Prostate gland (tissue), 2 donors: ENCODE measurements around the gene BLM. TPM values are rescaled to one million over a fixed set of nuclear protein-coding genes. Genes with fewer than 3 reads are reported as not detected.

ENCODE experiments used
- DNase-seq: peaks from one replicate; pipeline ENCODE4 v3.0.0-alpha.2; 2019; ENCODE audit warnings: low spot score
- H3K27ac ChIP-seq, 2 donors: fragments of 200-600 bp; sonication (generic); 2 replicates each; pipeline ENCODE4 v1.5.1; 2017 to 2019
- H3K27me3 ChIP-seq: fragments of 200-600 bp; sonication (generic); replicated peaks from 2 replicates; pipeline ENCODE4 v1.5.1; 2019; ENCODE audit not compliant: insufficient read depth
- H3K36me3 ChIP-seq, 2 donors: fragments of 200-600 bp; sonication (generic); 1 replicate in 1 of 2; 2 replicates in 1 of 2; pipeline versions ENCODE4 v1.5.1 to v1.8.1; 2017 to 2019
- H3K4me1 ChIP-seq: fragments of 200-600 bp; sonication (generic); replicated peaks from 2 replicates; pipeline ENCODE4 v1.5.1; 2019
- H3K4me3 ChIP-seq, 2 donors: fragments of 200-600 bp; sonication (generic); 2 replicates each; pipeline ENCODE4 v1.5.1; 2017 to 2019
- H3K9me3 ChIP-seq: fragments of 200-600 bp; sonication (generic); 2 replicates; pipeline ENCODE4 v1.5.1; 2017
- POLR2A ChIP-seq: fragments of 450-650 bp; IDR thresholded peaks from one replicate; pipeline ENCODE4 v1.6.1; 2016; ENCODE audit warnings: antibody characterized with exemption, mild to moderate bottlenecking
- POLR2AphosphoS5 ChIP-seq: sonication (generic); formaldehyde crosslinking; IDR thresholded peaks from one replicate; pipeline ENCODE4 v1.6.1; 2017; ENCODE audit warnings: antibody characterized with exemption
- WGBS: methylation state at CpG from one replicate; pipeline ENCODE4 v1.1.5; 2018; 5-methylcytosine and 5-hydroxymethylcytosine counted together
- intact Hi-C: fragments of 100-400 bp; cut with DNase I; formaldehyde crosslinking; loops from one replicate; pipeline ENCODE4 v1.14.2; 2022
- total RNA-seq, 2 donors: library from RNA; depleted of rRNA; stranded (reverse); fragments of >200 nt; gene quantifications; one replicate each; pipeline ENCODE4 v1.1.0, GENCODE V29; 2016
- TF ChIP-seq, protein P1 (sequence below), 4 experiments: fragments of 200-600 bp in 2 of 4; fragments of 450-650 bp in 2 of 4; sonication (generic) in 2 of 4; IDR thresholded peaks; 1 replicate in 3 of 4; 2 replicates in 1 of 4; pipeline ENCODE4 v1.5.1; 2016 to 2019; ENCODE audit warnings: antibody characterized with exemption in 4 of 4, mild to moderate bottlenecking in 2 of 4, moderate library complexity in 2 of 4

BLM gene
- total RNA-seq, 2 donors from 2014 or later, result 1.4 to 4.9 TPM

- no peaks in the 10 kb centered on the region for H3K27me3 ChIP-seq
- no peak overlapping the region for H3K4me3 ChIP-seq
- no peak overlapping the region for H3K27ac ChIP-seq
- 85% methylated on average over 2 of the region's 2 CpGs for WGBS
- H3K9me3 ChIP-seq, result no peaks in the 10 kb centered on the region
- no peak for TF ChIP-seq POLR2A
- TF ChIP-seq, protein P1, sequence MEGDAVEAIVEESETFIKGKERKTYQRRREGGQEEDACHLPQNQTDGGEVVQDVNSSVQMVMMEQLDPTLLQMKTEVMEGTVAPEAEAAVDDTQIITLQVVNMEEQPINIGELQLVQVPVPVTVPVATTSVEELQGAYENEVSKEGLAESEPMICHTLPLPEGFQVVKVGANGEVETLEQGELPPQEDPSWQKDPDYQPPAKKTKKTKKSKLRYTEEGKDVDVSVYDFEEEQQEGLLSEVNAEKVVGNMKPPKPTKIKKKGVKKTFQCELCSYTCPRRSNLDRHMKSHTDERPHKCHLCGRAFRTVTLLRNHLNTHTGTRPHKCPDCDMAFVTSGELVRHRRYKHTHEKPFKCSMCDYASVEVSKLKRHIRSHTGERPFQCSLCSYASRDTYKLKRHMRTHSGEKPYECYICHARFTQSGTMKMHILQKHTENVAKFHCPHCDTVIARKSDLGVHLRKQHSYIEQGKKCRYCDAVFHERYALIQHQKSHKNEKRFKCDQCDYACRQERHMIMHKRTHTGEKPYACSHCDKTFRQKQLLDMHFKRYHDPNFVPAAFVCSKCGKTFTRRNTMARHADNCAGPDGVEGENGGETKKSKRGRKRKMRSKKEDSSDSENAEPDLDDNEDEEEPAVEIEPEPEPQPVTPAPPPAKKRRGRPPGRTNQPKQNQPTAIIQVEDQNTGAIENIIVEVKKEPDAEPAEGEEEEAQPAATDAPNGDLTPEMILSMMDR (IDR thresholded peaks at IDR 0.05), result no peak
- TF ChIP-seq POLR2AphosphoS5, result no peak
- H3K36me3 ChIP-seq, result no peaks in the 10 kb centered on the region
- intact Hi-C loops, result no loop called here
- H3K4me1 ChIP-seq, result no peaks in the 10 kb centered on the region
- no peak for DNase-seq
Measured at GRCh38 chr15:90782442-90782841, 65.3 kb downstream of the BLM start.

DNA sequence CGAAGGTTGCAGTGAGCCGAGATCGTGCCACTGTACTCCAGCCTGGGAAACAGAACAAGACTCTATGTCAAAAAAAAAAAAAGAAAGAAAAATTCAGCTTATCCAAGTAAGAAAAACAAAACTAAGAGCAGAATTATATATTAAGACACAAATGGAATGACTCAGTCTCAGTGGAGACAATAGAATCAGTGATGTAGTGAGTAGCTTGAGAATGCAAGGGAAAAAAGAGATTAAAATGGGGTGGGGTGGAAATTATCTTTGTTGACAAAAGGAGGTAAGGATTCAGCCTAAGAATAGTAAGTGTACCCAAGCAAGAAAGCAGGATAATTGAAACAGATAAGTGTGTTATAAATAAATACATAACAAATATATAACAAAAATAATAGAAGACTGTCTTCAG is 70.7 kb downstream of the BLM start:
- intact Hi-C loops, result no loop called here
- H3K27ac ChIP-seq, result no peak overlapping the region
- no peak for TF ChIP-seq POLR2AphosphoS5
- TF ChIP-seq POLR2A, result no peak
- TF ChIP-seq, protein P1 (IDR thresholded peaks at IDR 0.05), result no peak
- H3K4me1 ChIP-seq, result no peaks in the 10 kb centered on the region
- H3K4me3 ChIP-seq, result no peak overlapping the region
- DNase-seq, result no peak
- WGBS, result 100% methylated on average over 3 of the region's 3 CpGs
- no peaks in the 10 kb centered on the region for H3K9me3 ChIP-seq
- no peaks in the 10 kb centered on the region for H3K27me3 ChIP-seq
- no peaks in the 10 kb centered on the region for H3K36me3 ChIP-seq

DNA sequence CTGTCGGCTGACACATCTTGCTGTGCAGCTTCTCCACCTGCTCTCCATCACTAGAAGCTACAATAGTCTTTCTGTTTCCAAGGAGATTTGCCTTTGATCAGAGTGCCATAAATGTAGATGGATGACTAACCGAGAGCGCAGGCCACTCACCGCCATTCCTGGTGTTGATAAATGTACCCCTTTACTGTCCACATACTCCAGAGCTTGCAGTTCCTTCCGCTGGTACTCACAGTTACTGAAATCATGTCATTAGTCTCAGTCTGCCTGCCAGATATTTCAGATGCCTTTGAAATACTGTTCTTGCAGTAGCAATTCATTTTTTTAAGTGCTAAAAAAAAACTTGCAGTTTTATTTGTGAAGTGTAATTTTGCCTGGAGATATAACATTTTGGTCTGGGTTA is 72.3 kb downstream of the BLM start:
- no peaks in the 10 kb centered on the region for H3K4me1 ChIP-seq
- H3K4me3 ChIP-seq, result no peak overlapping the region
- H3K9me3 ChIP-seq, result no peaks in the 10 kb centered on the region
- intact Hi-C loops, result no loop called here
- 76% methylated on average over 5 of the region's 5 CpGs for WGBS
- H3K27ac ChIP-seq, result no peak overlapping the region
- no peaks in the 10 kb centered on the region for H3K27me3 ChIP-seq
- DNase-seq, result no peak
- no peaks in the 10 kb centered on the region for H3K36me3 ChIP-seq
- TF ChIP-seq, protein P1 (IDR thresholded peaks at IDR 0.05), result no peak
- TF ChIP-seq POLR2AphosphoS5 (no peak), POLR2A (no peak)

- TF ChIP-seq, protein P1 (IDR thresholded peaks at IDR 0.05), result no peak
- TF ChIP-seq POLR2A (no peak), POLR2AphosphoS5 (no peak)
- Histone ChIP-seq H3K36me3 (no peaks in the 10 kb centered on the region), H3K9me3 (no peaks in the 10 kb centered on the region), H3K27ac (no peak overlapping the region), H3K4me1 (no peaks in the 10 kb centered on the region), H3K4me3 (no peak overlapping the region), H3K27me3 (no peaks in the 10 kb centered on the region)
- intact Hi-C loops, result no loop called here
- WGBS, result 60% methylated on average over 3 of the region's 3 CpGs
- no peak for DNase-seq
Measured at GRCh38 chr15:90790057-90790456, 72.9 kb downstream of the BLM start.

- Histone ChIP-seq H3K27me3 (no peaks in the 10 kb centered on the region), H3K27ac (no peak overlapping the region), H3K9me3 (no peaks in the 10 kb centered on the region), H3K4me1 (no peaks in the 10 kb centered on the region), H3K4me3 (no peak overlapping the region), H3K36me3 (no peaks in the 10 kb centered on the region)
- TF ChIP-seq POLR2AphosphoS5 (no peak), POLR2A (no peak)
- TF ChIP-seq, protein P1 (IDR thresholded peaks at IDR 0.05), result no peak
- DNase-seq, result no peak
- intact Hi-C loops, result no loop called here
- 95% methylated on average over 4 of the region's 4 CpGs for WGBS
Measured at GRCh38 chr15:90790561-90790960, 73.4 kb downstream of the BLM start.
